B cell (primary cell): ENCODE results near the gene ZRANB3.

Source experiments
- EZH2 ChIP-seq: IDR thresholded peaks from 2 replicates; pipeline ENCODE4 v1.6.1; 2012; ENCODE audit warnings: borderline replicate concordance, low read depth, mild to moderate bottlenecking, moderate library complexity, low read length; ENCODE audit not compliant: insufficient read depth, poor library complexity, severe bottlenecking
- TF ChIP-seq, protein P1 (sequence below): fragments of 200-600 bp; IDR thresholded peaks from one replicate; pipeline ENCODE4 v1.8.0; 2022; ENCODE audit warnings: antibody characterized with exemption, mild to moderate bottlenecking

DNA sequence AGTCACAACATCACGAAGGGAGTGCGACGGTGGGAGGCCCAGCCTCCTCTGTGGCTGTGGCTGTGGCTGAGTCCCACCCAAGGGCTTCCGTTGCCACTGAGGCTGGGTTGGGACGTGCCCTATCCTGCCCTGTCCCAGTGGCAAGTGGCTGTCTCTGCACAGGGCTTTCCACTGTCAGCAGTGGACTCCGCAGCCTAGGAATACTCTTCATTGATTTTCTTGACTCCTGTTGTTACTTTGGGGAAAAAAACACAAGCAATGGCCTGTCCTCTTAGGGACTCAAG is 356.3 kb downstream of the ZRANB3 start:
- TF ChIP-seq, protein P1, sequence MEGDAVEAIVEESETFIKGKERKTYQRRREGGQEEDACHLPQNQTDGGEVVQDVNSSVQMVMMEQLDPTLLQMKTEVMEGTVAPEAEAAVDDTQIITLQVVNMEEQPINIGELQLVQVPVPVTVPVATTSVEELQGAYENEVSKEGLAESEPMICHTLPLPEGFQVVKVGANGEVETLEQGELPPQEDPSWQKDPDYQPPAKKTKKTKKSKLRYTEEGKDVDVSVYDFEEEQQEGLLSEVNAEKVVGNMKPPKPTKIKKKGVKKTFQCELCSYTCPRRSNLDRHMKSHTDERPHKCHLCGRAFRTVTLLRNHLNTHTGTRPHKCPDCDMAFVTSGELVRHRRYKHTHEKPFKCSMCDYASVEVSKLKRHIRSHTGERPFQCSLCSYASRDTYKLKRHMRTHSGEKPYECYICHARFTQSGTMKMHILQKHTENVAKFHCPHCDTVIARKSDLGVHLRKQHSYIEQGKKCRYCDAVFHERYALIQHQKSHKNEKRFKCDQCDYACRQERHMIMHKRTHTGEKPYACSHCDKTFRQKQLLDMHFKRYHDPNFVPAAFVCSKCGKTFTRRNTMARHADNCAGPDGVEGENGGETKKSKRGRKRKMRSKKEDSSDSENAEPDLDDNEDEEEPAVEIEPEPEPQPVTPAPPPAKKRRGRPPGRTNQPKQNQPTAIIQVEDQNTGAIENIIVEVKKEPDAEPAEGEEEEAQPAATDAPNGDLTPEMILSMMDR = no peak
- no peak for TF ChIP-seq EZH2
